CD4-positive, alpha-beta T cell (primary cell): ENCODE results near the gene PAX2. TPM values are rescaled to one million over a fixed set of nuclear protein-coding genes. Genes with fewer than 3 reads are reported as not detected.

Experiments
- ATAC-seq: fragments of 200-7000 bp; cut with Tn5 transposase; one replicate; pipeline ENCODE4 v1.10.0; 2022; ENCODE audit warnings: mild to moderate bottlenecking; ENCODE audit not compliant: poor library complexity
- CTCF ChIA-PET: fragments of 350-600 bp; sonication (Branson Sonifier 250); formaldehyde crosslinking; loops from one replicate; lab custom pipeline; 2021; ENCODE audit warnings: antibody characterized with exemption, inconsistent platforms; lab: Charles Lee
- POLR2A ChIA-PET: fragments of 350-600 bp; sonication (Branson Sonifier 250); formaldehyde crosslinking; loops from one replicate; lab custom pipeline; 2021; ENCODE audit warnings: antibody characterized with exemption, inconsistent platforms; lab: Charles Lee
- DNase-seq, 14 experiments: peaks; one replicate each; pipeline ENCODE4 v3.0.0-alpha.2; 2013 to 2020; ENCODE audit warnings: mixed read lengths in 2 of 14
- H3K27ac ChIP-seq, 2 donors: one replicate each; pipeline versions ENCODE4 v1.5.1 to v1.7.0; 2013; ENCODE audit warnings: low read length in 2 of 2, low read depth in 1 of 2, mild to moderate bottlenecking in 1 of 2
- H3K27me3 ChIP-seq, 2 experiments: 1 replicate in 1 of 2; 2 replicates in 1 of 2; pipeline versions ENCODE4 v1.6.1 to v1.7.0; 2013; ENCODE audit warnings: low read length in 2 of 2, control low read depth in 1 of 2, mild to moderate bottlenecking in 1 of 2, moderate library complexity in 1 of 2; ENCODE audit not compliant: insufficient read depth in 2 of 2, control insufficient read depth in 1 of 2
- H3K36me3 ChIP-seq: one replicate; pipeline ENCODE4 v1.6.1; 2013; ENCODE audit warnings: low read length, control low read depth; ENCODE audit not compliant: insufficient read depth
- H3K4me1 ChIP-seq: one replicate; pipeline ENCODE4 v1.6.1; 2013; ENCODE audit warnings: low read length, control low read depth; ENCODE audit not compliant: insufficient read depth
- H3K4me3 ChIP-seq: one replicate; pipeline ENCODE4 v1.5.1; 2013; ENCODE audit warnings: mild to moderate bottlenecking, low read length, moderate library complexity
- H3K9me3 ChIP-seq, 2 experiments: 1 replicate in 1 of 2; 2 replicates in 1 of 2; pipeline versions ENCODE4 v1.6.1 to v1.7.0; 2013; ENCODE audit warnings: low read length in 2 of 2, mild to moderate bottlenecking in 2 of 2, control low read depth in 1 of 2, moderate library complexity in 1 of 2; ENCODE audit not compliant: control insufficient read depth in 1 of 2, insufficient read depth in 1 of 2
- H3K27ac Mint-ChIP-seq: one replicate; pipeline ENCODE4 v1.8.0; 2020; ENCODE audit warnings: mixed read lengths
- H3K27me3 Mint-ChIP-seq: one replicate; pipeline ENCODE4 v1.8.0; 2021; ENCODE audit warnings: mixed read lengths
- H3K36me3 Mint-ChIP-seq: one replicate; pipeline ENCODE4 v1.8.0; 2021; ENCODE audit warnings: low read depth, mixed read lengths
- H3K4me1 Mint-ChIP-seq: one replicate; pipeline ENCODE4 v1.8.0; 2021; ENCODE audit warnings: low read depth, mixed read lengths
- H3K4me3 Mint-ChIP-seq: one replicate; pipeline ENCODE4 v1.8.0; 2020; ENCODE audit warnings: mild to moderate bottlenecking, mixed read lengths
- H3K9me3 Mint-ChIP-seq: one replicate; pipeline ENCODE4 v1.8.0; 2020; ENCODE audit warnings: mixed read lengths
- CTCF ChIP-seq: fragments of 200-600 bp; IDR thresholded peaks from one replicate; pipeline ENCODE4 v1.8.0; 2022; ENCODE audit warnings: antibody characterized with exemption, mild to moderate bottlenecking
- intact Hi-C, 2 experiments: fragments of 100-400 bp; cut with DNase I in 1 of 2; cut with micrococcal nuclease in 1 of 2; formaldehyde crosslinking; loops; one replicate each; pipeline versions ENCODE4 v1.15.1 to v1.9.0; 2023 to 2025; cut with DNase I, micrococcal nuclease
- total RNA-seq, 174 experiments: library from RNA in 2 of 174; stranded (reverse) in 2 of 174; gene quantifications; one replicate each; pipeline ENCODE4 v1.2.3 and lab custom pipeline; 2021 to 2026

The PAX2 gene
- total RNA-seq, 2 experiments from 2014 or later: not detected

DNA sequence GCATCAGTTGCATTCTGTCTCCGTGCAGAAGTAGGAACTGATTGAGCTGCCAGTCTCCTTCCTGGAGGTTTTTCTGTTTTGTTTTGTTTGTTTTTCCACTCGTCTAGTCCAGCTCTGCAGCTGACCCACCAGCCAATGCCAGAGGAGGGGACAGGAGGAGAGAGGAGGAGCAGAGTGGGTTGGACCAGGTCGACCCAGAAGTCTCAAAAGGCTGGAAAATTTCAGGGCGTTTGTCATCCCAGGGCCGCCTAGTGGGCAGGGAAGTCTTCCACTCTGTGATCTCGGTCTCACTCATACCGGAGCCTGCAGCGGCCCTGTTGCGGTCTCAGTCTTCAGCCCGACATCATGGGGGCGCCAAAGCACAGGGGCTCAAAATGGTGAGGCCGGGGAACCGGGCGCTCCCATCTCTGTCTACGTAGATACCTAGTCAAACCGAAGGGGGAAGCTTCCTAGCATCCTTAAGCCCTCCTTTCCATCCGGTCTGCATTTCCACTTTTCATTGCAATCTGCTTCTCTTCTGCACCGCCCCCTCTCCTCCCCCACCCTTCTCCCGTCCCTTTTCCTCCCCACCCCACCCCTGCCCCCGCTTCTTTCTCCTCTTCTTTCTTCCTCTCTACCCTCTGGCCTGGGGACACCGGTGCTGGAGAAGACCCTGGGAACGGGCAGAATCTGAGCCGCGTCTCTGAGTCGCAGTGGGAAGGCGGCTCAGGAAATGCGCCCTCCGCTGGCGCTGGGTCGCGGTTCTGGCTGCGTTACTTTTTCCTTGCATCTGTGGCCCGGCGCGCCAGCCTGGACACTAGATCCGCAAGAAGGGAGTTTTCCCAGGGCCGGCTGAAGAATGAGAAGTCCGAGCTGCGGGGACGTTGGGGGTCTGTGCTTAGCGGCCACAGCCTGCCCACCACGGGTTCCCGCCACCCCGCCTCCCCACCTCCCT lies 16.2 kb upstream of the PAX2 start:
- peaks cover 64 to 93% of the 10 kb centered on the region in 2 experiments for H3K27me3 ChIP-seq
- no peak overlapping the region for H3K4me3 Mint-ChIP-seq
- CTCF ChIA-PET: no interaction called here
- peaks cover 27% of the 10 kb centered on the region for H3K4me1 ChIP-seq
- POLR2A ChIA-PET: no interaction called here
- H3K4me1 Mint-ChIP-seq: peaks cover 30% of the 10 kb centered on the region
- no peak for TF ChIP-seq CTCF
- H3K9me3 Mint-ChIP-seq: no peaks in the 10 kb centered on the region
- intact Hi-C loops: loop anchor here in 1 of 2 experiments (5.0 kb wide), 1 partner anchor 167 kb away; no protein-coding TSS in a partner anchor
- peak; percentile 26 for ATAC-seq
- H3K4me3 ChIP-seq: no peak overlapping the region
- DNase-seq: peak in 4 of 14 experiments; percentile 10 to 37 (median 23)
- no peaks in the 10 kb centered on the region for H3K36me3 Mint-ChIP-seq
- peaks cover 94% of the 10 kb centered on the region for H3K27me3 Mint-ChIP-seq
- peaks cover 0 to 11% of the 10 kb centered on the region in 2 experiments for H3K9me3 ChIP-seq
- no peak overlapping the region for H3K27ac ChIP-seq
- H3K27ac Mint-ChIP-seq: no peak overlapping the region
- H3K36me3 ChIP-seq: no peaks in the 10 kb centered on the region

- peak overlapping the region; percentile 49 for H3K4me3 Mint-ChIP-seq
These were observed 15.3 kb upstream of the PAX2 start for GRCh38 chr10:100729862-100730724.

More at GRCh38 chr10:100729862-100730724, 15.3 kb upstream of the PAX2 start:
- no peaks in the 10 kb centered on the region for H3K9me3 Mint-ChIP-seq
- ChIA-PET POLR2A (no interaction called here), CTCF (no interaction called here)
- peaks cover 100% of the 10 kb centered on the region for H3K27me3 Mint-ChIP-seq
- TF ChIP-seq CTCF: no peak
- peaks cover 66 to 95% of the 10 kb centered on the region in 2 experiments for H3K27me3 ChIP-seq
- DNase-seq (no peak), ATAC-seq (no peak)
- peaks cover 30% of the 10 kb centered on the region for H3K4me1 Mint-ChIP-seq
- H3K27ac ChIP-seq: no peak overlapping the region
- no peaks in the 10 kb centered on the region for H3K36me3 Mint-ChIP-seq
- no peak overlapping the region for H3K4me3 ChIP-seq
- H3K36me3 ChIP-seq: no peaks in the 10 kb centered on the region
- H3K9me3 ChIP-seq: peaks cover 0 to 11% of the 10 kb centered on the region in 2 experiments
- H3K27ac Mint-ChIP-seq: no peak overlapping the region
- intact Hi-C loops: loop anchor here in 1 of 2 experiments (5.0 kb wide), 1 partner anchor 168 kb away; no protein-coding TSS in a partner anchor
- H3K4me1 ChIP-seq: peaks cover 27% of the 10 kb centered on the region
